ENCODE results near the gene LAPTM5. TPM values are rescaled to one million over a fixed set of nuclear protein-coding genes. Genes with fewer than 3 reads are reported as not detected.

Gene LAPTM5
- total and polyA plus RNA-seq, 2 of the 13 experiments (the other 11 are each of a cell fraction or from before 2014, with no cell fraction given) = 0.41 to 0.86 TPM

DNA sequence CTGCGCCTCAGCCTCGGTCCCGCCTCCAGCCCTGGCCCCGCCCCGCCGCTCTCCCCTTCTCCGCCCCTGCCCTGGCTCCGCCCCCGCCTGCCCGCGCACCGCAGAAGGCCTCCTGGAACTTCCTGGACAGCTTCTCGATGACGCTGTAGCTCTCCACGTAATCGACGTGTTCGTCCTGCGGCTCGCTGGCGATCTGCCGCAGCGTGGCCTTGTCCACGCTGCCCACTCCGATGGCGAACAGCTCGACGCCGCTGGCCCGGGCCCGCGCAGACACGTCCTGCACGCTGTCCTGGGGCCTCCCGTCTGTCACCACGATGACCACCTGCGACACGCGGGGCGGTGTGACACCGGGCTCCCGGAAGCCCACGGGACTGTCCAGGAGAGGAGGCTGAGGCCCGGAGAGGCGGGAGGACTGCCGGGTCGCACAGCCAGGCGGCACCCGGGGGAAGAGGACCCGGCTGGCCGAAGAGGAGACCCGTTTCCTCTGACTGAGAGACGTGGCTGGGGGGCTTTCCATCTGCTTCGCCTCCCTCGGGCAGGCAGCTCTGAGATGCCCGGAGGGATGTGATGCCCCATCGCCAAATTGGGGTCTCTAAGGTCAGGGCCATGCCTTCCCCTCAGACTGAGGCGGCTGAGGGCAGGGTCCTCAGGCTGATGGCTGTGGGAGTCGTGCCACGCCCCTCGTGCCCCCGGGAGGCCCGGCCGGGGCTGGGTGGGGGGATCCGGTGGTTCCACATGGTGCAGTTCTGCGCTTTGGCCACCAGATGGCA lies 38.8 kb downstream of the LAPTM5 start (continued):
- TF ChIP-seq, protein P1, sequence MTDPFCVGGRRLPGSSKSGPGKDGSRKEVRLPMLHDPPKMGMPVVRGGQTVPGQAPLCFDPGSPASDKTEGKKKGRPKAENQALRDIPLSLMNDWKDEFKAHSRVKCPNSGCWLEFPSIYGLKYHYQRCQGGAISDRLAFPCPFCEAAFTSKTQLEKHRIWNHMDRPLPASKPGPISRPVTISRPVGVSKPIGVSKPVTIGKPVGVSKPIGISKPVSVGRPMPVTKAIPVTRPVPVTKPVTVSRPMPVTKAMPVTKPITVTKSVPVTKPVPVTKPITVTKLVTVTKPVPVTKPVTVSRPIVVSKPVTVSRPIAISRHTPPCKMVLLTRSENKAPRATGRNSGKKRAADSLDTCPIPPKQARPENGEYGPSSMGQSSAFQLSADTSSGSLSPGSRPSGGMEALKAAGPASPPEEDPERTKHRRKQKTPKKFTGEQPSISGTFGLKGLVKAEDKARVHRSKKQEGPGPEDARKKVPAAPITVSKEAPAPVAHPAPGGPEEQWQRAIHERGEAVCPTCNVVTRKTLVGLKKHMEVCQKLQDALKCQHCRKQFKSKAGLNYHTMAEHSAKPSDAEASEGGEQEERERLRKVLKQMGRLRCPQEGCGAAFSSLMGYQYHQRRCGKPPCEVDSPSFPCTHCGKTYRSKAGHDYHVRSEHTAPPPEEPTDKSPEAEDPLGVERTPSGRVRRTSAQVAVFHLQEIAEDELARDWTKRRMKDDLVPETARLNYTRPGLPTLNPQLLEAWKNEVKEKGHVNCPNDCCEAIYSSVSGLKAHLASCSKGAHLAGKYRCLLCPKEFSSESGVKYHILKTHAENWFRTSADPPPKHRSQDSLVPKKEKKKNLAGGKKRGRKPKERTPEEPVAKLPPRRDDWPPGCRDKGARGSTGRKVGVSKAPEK (CRISPR knock-in tag; IDR thresholded peaks at IDR 0.05; ENCODE audit: borderline replicate concordance) = no peak
- TF ChIP-seq, protein P2, sequence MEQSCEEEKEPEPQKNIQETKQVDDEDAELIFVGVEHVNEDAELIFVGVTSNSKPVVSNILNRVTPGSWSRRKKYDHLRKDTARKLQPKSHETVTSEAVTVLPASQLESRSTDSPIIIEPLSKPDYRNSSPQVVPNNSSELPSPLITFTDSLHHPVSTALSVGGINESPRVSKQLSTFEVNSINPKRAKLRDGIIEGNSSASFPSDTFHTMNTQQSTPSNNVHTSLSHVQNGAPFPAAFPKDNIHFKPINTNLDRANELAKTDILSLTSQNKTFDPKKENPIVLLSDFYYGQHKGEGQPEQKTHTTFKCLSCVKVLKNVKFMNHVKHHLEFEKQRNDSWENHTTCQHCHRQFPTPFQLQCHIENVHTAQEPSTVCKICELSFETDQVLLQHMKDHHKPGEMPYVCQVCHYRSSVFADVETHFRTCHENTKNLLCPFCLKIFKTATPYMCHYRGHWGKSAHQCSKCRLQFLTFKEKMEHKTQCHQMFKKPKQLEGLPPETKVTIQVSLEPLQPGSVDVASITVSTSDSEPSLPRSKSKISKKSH (CRISPR knock-in tag; IDR thresholded peaks at IDR 0.05; ENCODE audit: borderline replicate concordance) = no peak
- peak; percentile 83; the same call in 1 of the 2 replicates for TF ChIP-seq ZNF343 (CRISPR knock-in tag; IDR thresholded peaks at IDR 0.05)
- TF ChIP-seq, protein P3, sequence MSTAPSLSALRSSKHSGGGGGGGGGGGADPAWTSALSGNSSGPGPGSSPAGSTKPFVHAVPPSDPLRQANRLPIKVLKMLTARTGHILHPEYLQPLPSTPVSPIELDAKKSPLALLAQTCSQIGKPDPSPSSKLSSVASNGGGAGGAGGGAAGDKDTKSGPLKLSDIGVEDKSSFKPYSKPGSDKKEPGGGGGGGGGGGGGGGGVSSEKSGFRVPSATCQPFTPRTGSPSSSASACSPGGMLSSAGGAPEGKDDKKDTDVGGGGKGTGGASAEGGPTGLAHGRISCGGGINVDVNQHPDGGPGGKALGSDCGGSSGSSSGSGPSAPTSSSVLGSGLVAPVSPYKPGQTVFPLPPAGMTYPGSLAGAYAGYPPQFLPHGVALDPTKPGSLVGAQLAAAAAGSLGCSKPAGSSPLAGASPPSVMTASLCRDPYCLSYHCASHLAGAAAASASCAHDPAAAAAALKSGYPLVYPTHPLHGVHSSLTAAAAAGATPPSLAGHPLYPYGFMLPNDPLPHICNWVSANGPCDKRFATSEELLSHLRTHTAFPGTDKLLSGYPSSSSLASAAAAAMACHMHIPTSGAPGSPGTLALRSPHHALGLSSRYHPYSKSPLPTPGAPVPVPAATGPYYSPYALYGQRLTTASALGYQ (CRISPR knock-in tag; IDR thresholded peaks at IDR 0.05) = no peak
- no peak for TF ChIP-seq NR3C1 (CRISPR knock-in tag; IDR thresholded peaks at IDR 0.05)
- TF ChIP-seq HOXA9 (CRISPR knock-in tag; IDR thresholded peaks at IDR 0.05; ENCODE audit: borderline replicate concordance) = no peak
- TF ChIP-seq ZNF383 (CRISPR knock-in tag; IDR thresholded peaks at IDR 0.05; ENCODE audit: borderline replicate concordance) = no peak
- TF ChIP-seq REPIN1 (CRISPR knock-in tag; IDR thresholded peaks at IDR 0.05; ENCODE audit: borderline replicate concordance, low read depth) = no peak
- no peak for TF ChIP-seq ZNF513 (CRISPR knock-in tag; conservative IDR thresholded peaks at IDR 0.05)
- TF ChIP-seq, protein P4, sequence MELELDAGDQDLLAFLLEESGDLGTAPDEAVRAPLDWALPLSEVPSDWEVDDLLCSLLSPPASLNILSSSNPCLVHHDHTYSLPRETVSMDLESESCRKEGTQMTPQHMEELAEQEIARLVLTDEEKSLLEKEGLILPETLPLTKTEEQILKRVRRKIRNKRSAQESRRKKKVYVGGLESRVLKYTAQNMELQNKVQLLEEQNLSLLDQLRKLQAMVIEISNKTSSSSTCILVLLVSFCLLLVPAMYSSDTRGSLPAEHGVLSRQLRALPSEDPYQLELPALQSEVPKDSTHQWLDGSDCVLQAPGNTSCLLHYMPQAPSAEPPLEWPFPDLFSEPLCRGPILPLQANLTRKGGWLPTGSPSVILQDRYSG (CRISPR knock-in tag; IDR thresholded peaks at IDR 0.05) = 0 out of 2 replicates have a peak, but pooled peaks have one; percentile 57
- no peak for TF ChIP-seq ZNF7 (CRISPR knock-in tag; IDR thresholded peaks at IDR 0.05)
- peak; percentile 57; the same call in 1 of the 2 replicates for TF ChIP-seq ZZZ3 (CRISPR knock-in tag; IDR thresholded peaks at IDR 0.05; ENCODE audit: borderline replicate concordance)
- TF ChIP-seq MAF1 (CRISPR knock-in tag; IDR thresholded peaks at IDR 0.05; ENCODE audit: borderline replicate concordance) = 0 out of 2 replicates have a peak, but pooled peaks have one; percentile 13
- TF ChIP-seq, protein P5, sequence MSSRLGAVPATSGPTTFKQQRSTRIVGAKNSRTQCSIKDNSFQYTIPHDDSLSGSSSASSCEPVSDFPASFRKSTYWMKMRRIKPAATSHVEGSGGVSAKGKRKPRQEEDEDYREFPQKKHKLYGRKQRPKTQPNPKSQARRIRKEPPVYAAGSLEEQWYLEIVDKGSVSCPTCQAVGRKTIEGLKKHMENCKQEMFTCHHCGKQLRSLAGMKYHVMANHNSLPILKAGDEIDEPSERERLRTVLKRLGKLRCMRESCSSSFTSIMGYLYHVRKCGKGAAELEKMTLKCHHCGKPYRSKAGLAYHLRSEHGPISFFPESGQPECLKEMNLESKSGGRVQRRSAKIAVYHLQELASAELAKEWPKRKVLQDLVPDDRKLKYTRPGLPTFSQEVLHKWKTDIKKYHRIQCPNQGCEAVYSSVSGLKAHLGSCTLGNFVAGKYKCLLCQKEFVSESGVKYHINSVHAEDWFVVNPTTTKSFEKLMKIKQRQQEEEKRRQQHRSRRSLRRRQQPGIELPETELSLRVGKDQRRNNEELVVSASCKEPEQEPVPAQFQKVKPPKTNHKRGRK (CRISPR knock-in tag; IDR thresholded peaks at IDR 0.05) = no peak
- 0 out of 2 replicates have a peak, but pooled peaks have one; percentile 47 for TF ChIP-seq ZNF790 (CRISPR knock-in tag; IDR thresholded peaks at IDR 0.05; ENCODE audit: borderline replicate concordance)
- peak; percentile 28; the same call in 1 of the 2 replicates for TF ChIP-seq KLF13 (CRISPR knock-in tag; IDR thresholded peaks at IDR 0.05)

All from HepG2 (cell line).